HG03060 (cell line): ENCODE data around the gene IL12B.
"Not testable (repeated sequence)": the region's sequence is repeated elsewhere in the genome, so short reads cannot be mapped to it uniquely, and the experiment has no call there.

Experiments used
- ATAC-seq: cut with Tn5 transposase; IDR thresholded peaks from one replicate; pipeline ENCODE4 v1.9.1; 2021; ENCODE audit warnings: low read depth, moderate number of reproducible peaks; ENCODE audit not compliant: unreplicated experiment

The IL12B gene

GRCh38 chr5:159333545-159333925 lies 3.2 kb upstream of the IL12B start:
- ATAC-seq, result no peak

GRCh38 chr5:159332800-159333544 lies 2.7 kb upstream of the IL12B start:
- ATAC-seq, result peak; percentile 41

GRCh38 chr5:159331093-159331973 lies 1.0 kb upstream of the IL12B start:
- no peak for ATAC-seq

GRCh38 chr5:159324986-159325385 lies 5.3 kb downstream of the IL12B start:
- no peak for ATAC-seq

GRCh38 chr5:159324102-159324755 lies 6.1 kb downstream of the IL12B start:
- no peak for ATAC-seq

GRCh38 chr5:159322180-159322579 lies 8.1 kb downstream of the IL12B start:
- no peak for ATAC-seq

GRCh38 chr5:159319832-159320231 lies 10.5 kb downstream of the IL12B start:
- ATAC-seq, result no peak

GRCh38 chr5:159319363-159319762 lies 10.9 kb downstream of the IL12B start:
- no peak for ATAC-seq

- no peak for ATAC-seq
These were observed 11.8 kb downstream of the IL12B start for GRCh38 chr5:159318448-159318847.

GRCh38 chr5:159317849-159318248 lies 12.4 kb downstream of the IL12B start:
- ATAC-seq, result no peak

GRCh38 chr5:159316519-159317383 lies 13.5 kb downstream of the IL12B start:
- no peak for ATAC-seq

GRCh38 chr5:159313197-159313596 lies 17.1 kb downstream of the IL12B start:
- ATAC-seq, result no peak

GRCh38 chr5:159311063-159311462 lies 19.2 kb downstream of the IL12B start:
- ATAC-seq, result no peak

GRCh38 chr5:159310511-159310910 lies 19.8 kb downstream of the IL12B start:
- ATAC-seq, result no peak

GRCh38 chr5:159309689-159310433 lies 20.4 kb downstream of the IL12B start:
- ATAC-seq, result no peak

- no peak for ATAC-seq
These were observed 25.2 kb downstream of the IL12B start for GRCh38 chr5:159304961-159305595.

- no peak for ATAC-seq
These were observed 27.0 kb downstream of the IL12B start for GRCh38 chr5:159303286-159303685.

GRCh38 chr5:159301929-159302860 lies 28.1 kb downstream of the IL12B start:
- ATAC-seq, result not testable (repeated sequence)
